Measurements from ENCODE around the gene PCP2. TPM values are rescaled to one million over a fixed set of nuclear protein-coding genes. Genes with fewer than 3 reads are reported as not detected.

Gene PCP2
- total and polyA plus RNA-seq, 2 donors (not counting 1 experiment from before 2014, with no cell fraction given) = not detected

DNA sequence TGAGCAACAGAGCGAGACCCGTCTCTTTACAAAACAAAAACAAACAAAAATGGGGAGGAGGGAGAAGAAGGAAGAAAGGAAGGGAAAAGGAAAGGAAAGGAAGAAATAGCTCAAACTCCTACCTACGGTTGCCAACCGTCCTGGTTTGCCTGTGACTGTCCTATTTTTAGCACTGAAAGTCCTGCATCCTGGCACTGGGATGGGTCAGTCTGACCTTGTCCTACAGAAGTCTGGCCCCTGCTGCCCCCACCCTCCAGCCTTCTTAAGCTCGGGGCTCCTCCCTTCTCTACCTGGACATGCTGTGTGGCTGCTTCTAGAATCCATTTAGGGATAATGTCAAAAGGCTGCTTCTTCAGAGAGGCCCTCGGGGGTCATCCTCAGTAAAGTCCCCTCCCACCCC lies 2.2 kb upstream of the PCP2 start:
- Histone ChIP-seq H3K36me3 (ENCODE audit: control insufficient read depth, insufficient read depth, low read length) (no peaks in the 10 kb centered on the region), H3K79me2 (ENCODE audit: control insufficient read depth, insufficient read depth, low read length) (peaks cover 2% of the 10 kb centered on the region), H3K4me3 (replicated peaks in 1 of 4; ENCODE audit: control extremely low read depth in 1 of 4, insufficient read depth in 1 of 4, low read depth in 3 of 4, low read length in 4 of 4) (no peak overlapping the region), H3K27me3 (ENCODE audit: control insufficient read depth, insufficient read depth, low read length) (peaks cover 8% of the 10 kb centered on the region), H3K27ac (ENCODE audit: insufficient read depth, low read length) (no peak overlapping the region), H3K4me2 (ENCODE audit: extremely low read depth, insufficient read depth, low read length) (no peak overlapping the region), H3K9ac (ENCODE audit: insufficient read depth, low read length) (no peak overlapping the region), H2AFZ (ENCODE audit: low read length) (no peak overlapping the region), H3K4me1 (ENCODE audit: control insufficient read depth, extremely low read depth, insufficient read depth, low read length) (peaks cover under 1% of the 10 kb centered on the region), H4K20me1 (ENCODE audit: control insufficient read depth, extremely low read depth, insufficient read depth, low read length) (no peaks in the 10 kb centered on the region), H3K9me3 (ENCODE audit: control insufficient read depth, insufficient read depth, low read depth, low read length) (no peaks in the 10 kb centered on the region)
- DNase-seq (ENCODE audit: low read depth in 2 of 2) = no peak
- TF ChIP-seq, protein P1, sequence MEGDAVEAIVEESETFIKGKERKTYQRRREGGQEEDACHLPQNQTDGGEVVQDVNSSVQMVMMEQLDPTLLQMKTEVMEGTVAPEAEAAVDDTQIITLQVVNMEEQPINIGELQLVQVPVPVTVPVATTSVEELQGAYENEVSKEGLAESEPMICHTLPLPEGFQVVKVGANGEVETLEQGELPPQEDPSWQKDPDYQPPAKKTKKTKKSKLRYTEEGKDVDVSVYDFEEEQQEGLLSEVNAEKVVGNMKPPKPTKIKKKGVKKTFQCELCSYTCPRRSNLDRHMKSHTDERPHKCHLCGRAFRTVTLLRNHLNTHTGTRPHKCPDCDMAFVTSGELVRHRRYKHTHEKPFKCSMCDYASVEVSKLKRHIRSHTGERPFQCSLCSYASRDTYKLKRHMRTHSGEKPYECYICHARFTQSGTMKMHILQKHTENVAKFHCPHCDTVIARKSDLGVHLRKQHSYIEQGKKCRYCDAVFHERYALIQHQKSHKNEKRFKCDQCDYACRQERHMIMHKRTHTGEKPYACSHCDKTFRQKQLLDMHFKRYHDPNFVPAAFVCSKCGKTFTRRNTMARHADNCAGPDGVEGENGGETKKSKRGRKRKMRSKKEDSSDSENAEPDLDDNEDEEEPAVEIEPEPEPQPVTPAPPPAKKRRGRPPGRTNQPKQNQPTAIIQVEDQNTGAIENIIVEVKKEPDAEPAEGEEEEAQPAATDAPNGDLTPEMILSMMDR (conservative IDR thresholded peaks at IDR 0.05 in 1 of 2, IDR thresholded peaks at IDR 0.05 in 1 of 2; ENCODE audit: low read depth in 1 of 2, low read length in 2 of 2) = no peak

- H3K27ac ChIP-seq (ENCODE audit: insufficient read depth, low read length) = no peak overlapping the region
- peaks cover 30% of the 10 kb centered on the region for H3K79me2 ChIP-seq (ENCODE audit: control insufficient read depth, insufficient read depth, low read length)
- H3K27me3 ChIP-seq (ENCODE audit: control insufficient read depth, insufficient read depth, low read length) = peaks cover 8% of the 10 kb centered on the region
- H3K4me2 ChIP-seq (ENCODE audit: extremely low read depth, insufficient read depth, low read length) = no peak overlapping the region
- no peaks in the 10 kb centered on the region for H3K9me3 ChIP-seq (ENCODE audit: control insufficient read depth, insufficient read depth, low read depth, low read length)
- peaks cover 9% of the 10 kb centered on the region for H3K4me1 ChIP-seq (ENCODE audit: control insufficient read depth, extremely low read depth, insufficient read depth, low read length)
- no peak for TF ChIP-seq EZH2 (IDR thresholded peaks at IDR 0.05; ENCODE audit: low read length, missing control alignments)
- TF ChIP-seq, protein P1 (conservative IDR thresholded peaks at IDR 0.05 in 1 of 2, IDR thresholded peaks at IDR 0.05 in 1 of 2; ENCODE audit: low read depth in 1 of 2, low read length in 2 of 2) = no peak
- H3K36me3 ChIP-seq (ENCODE audit: control insufficient read depth, insufficient read depth, low read length) = no peaks in the 10 kb centered on the region
- H2AFZ ChIP-seq (ENCODE audit: low read length) = no peak overlapping the region
- H4K20me1 ChIP-seq (ENCODE audit: control insufficient read depth, extremely low read depth, insufficient read depth, low read length) = no peaks in the 10 kb centered on the region
- no peak for DNase-seq (ENCODE audit: low read depth in 2 of 2)
- no peak overlapping the region for H3K4me3 ChIP-seq (replicated peaks in 1 of 4; ENCODE audit: control extremely low read depth in 1 of 4, insufficient read depth in 1 of 4, low read depth in 3 of 4, low read length in 4 of 4)
- no peak overlapping the region for H3K9ac ChIP-seq (ENCODE audit: insufficient read depth, low read length)
Observed at GRCh38 chr19:7632340-7633203, 947 bp downstream of the PCP2 start.

DNA sequence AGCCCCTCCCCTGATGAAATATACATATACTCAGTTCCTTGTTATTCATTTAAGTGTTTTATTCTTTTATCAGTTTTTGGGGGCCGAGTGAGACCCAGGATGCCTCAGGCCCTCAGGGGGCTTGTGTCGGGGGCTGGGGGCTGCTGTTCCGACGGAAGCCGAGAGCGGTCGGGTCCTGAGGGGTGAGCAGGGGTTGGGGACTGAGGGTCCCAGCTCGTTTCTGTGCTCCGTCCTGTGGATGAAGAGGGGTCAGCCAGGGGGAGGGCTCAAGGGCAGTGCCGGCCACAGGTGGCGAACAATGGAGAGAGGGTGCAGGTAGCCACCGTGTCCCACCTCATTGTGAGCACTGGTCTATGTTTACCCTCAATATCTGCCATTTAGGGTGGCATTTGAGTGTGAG lies 1.9 kb downstream of the PCP2 start:
- Histone ChIP-seq H3K9me3 (ENCODE audit: control insufficient read depth, insufficient read depth, low read depth, low read length) (no peaks in the 10 kb centered on the region), H3K27me3 (ENCODE audit: control insufficient read depth, insufficient read depth, low read length) (peaks cover 6% of the 10 kb centered on the region), H2AFZ (ENCODE audit: low read length) (no peak overlapping the region), H3K36me3 (ENCODE audit: control insufficient read depth, insufficient read depth, low read length) (no peaks in the 10 kb centered on the region), H4K20me1 (ENCODE audit: control insufficient read depth, extremely low read depth, insufficient read depth, low read length) (no peaks in the 10 kb centered on the region), H3K27ac (ENCODE audit: insufficient read depth, low read length) (no peak overlapping the region), H3K9ac (ENCODE audit: insufficient read depth, low read length) (no peak overlapping the region), H3K4me1 (ENCODE audit: control insufficient read depth, extremely low read depth, insufficient read depth, low read length) (peaks cover 9% of the 10 kb centered on the region), H3K4me2 (ENCODE audit: extremely low read depth, insufficient read depth, low read length) (no peak overlapping the region), H3K79me2 (ENCODE audit: control insufficient read depth, insufficient read depth, low read length) (peaks cover 40% of the 10 kb centered on the region), H3K4me3 (replicated peaks in 1 of 4; ENCODE audit: control extremely low read depth in 1 of 4, insufficient read depth in 1 of 4, low read depth in 3 of 4, low read length in 4 of 4) (no peak overlapping the region)
- no peak for TF ChIP-seq EZH2 (IDR thresholded peaks at IDR 0.05; ENCODE audit: low read length, missing control alignments)
- TF ChIP-seq, protein P1 (conservative IDR thresholded peaks at IDR 0.05 in 1 of 2, IDR thresholded peaks at IDR 0.05 in 1 of 2; ENCODE audit: low read depth in 1 of 2, low read length in 2 of 2) = no peak
- DNase-seq (ENCODE audit: low read depth in 2 of 2) = no peak

All from fibroblast of lung (primary cell).